Measurements from ENCODE around the gene CFAP65.

- no peak for TF ChIP-seq POLR2A (IDR thresholded peaks at IDR 0.05)
- TF ChIP-seq, protein P1, sequence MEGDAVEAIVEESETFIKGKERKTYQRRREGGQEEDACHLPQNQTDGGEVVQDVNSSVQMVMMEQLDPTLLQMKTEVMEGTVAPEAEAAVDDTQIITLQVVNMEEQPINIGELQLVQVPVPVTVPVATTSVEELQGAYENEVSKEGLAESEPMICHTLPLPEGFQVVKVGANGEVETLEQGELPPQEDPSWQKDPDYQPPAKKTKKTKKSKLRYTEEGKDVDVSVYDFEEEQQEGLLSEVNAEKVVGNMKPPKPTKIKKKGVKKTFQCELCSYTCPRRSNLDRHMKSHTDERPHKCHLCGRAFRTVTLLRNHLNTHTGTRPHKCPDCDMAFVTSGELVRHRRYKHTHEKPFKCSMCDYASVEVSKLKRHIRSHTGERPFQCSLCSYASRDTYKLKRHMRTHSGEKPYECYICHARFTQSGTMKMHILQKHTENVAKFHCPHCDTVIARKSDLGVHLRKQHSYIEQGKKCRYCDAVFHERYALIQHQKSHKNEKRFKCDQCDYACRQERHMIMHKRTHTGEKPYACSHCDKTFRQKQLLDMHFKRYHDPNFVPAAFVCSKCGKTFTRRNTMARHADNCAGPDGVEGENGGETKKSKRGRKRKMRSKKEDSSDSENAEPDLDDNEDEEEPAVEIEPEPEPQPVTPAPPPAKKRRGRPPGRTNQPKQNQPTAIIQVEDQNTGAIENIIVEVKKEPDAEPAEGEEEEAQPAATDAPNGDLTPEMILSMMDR (IDR thresholded peaks at IDR 0.05) = no peak
Observed at GRCh38 chr2:219056896-219057708, 15.8 kb upstream of the CFAP65 start.
